Measurements from ENCODE around the gene OR8B4. TPM values are rescaled to one million over a fixed set of nuclear protein-coding genes. Genes with fewer than 3 reads are reported as not detected.

The OR8B4 gene
- total RNA-seq, 3 donors from 2014 or later: not detected

DNA sequence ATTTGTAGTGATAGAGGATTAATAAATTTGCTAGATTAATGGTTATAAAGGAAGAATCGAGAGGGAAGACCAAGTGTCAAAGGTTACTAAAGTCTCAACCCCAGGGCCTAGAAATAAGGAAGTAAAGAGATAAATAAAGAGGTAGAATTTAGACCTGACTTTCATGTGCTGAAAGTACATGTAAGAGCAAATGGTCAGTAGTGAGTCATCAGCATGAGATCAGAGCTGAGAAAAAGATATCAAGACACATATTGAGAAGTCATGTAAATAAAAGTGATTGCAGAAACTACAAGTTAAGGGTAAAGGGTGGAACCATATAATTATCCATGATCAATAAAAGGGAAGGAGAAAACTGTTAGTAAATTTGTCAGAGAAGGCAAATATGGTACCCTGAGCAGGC lies 22.2 kb upstream of the OR8B4 start:
- Histone ChIP-seq H3K4me3 (no peak overlapping the region), H3K4me1 (ENCODE audit: low read depth) (no peaks in the 10 kb centered on the region), H3K36me3 (ENCODE audit: low read depth) (no peaks in the 10 kb centered on the region), H3K9me3 (no peaks in the 10 kb centered on the region)
- intact Hi-C loops (cut with DNase I, micrococcal nuclease): no loop called here
- DNase-seq: no peak
- TF ChIP-seq, protein P1, sequence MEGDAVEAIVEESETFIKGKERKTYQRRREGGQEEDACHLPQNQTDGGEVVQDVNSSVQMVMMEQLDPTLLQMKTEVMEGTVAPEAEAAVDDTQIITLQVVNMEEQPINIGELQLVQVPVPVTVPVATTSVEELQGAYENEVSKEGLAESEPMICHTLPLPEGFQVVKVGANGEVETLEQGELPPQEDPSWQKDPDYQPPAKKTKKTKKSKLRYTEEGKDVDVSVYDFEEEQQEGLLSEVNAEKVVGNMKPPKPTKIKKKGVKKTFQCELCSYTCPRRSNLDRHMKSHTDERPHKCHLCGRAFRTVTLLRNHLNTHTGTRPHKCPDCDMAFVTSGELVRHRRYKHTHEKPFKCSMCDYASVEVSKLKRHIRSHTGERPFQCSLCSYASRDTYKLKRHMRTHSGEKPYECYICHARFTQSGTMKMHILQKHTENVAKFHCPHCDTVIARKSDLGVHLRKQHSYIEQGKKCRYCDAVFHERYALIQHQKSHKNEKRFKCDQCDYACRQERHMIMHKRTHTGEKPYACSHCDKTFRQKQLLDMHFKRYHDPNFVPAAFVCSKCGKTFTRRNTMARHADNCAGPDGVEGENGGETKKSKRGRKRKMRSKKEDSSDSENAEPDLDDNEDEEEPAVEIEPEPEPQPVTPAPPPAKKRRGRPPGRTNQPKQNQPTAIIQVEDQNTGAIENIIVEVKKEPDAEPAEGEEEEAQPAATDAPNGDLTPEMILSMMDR (IDR thresholded peaks at IDR 0.05): no peak
- ATAC-seq: no peak

DNA sequence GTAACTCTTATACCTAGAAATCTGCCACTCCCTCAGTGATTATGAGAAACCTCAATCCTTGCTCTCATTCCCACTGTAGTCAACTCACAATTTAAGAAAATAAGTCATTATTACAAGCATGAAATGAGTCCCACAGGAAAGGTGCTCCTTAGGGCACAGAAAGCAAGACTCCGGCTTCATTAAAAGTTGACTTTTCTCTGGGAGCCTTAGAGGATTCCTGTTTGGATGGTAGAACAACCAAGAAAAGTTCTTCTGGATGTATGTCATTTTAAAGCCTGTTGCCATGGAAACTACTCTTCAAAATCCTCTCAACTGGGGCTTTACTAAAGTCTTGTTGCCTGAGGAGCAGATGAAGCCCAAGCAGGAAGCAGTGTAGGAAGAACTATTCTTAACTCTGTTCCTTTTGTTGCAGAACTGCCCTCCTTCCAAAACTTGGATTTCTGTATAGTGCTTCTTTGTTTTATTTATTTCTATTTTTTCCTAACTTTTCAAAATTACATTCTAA lies 21.0 kb upstream of the OR8B4 start, which contains the start of gene OR8B8:
TSS of gene OR8B8 (minus strand) at position 51 of the 505 bp plus-strand sequence. CDS start 4,611 bp downstream, outside the sequence.
- no peak for ATAC-seq
- Histone ChIP-seq H3K4me1 (ENCODE audit: low read depth) (no peaks in the 10 kb centered on the region), H3K4me3 (no peak within 1 kb of the TSS), H3K9me3 (no peaks in the 10 kb centered on the region), H3K36me3 (ENCODE audit: low read depth) (no peaks in the 10 kb centered on the region)
- TF ChIP-seq, protein P1 (IDR thresholded peaks at IDR 0.05): no peak
- intact Hi-C loops (cut with DNase I, micrococcal nuclease): no loop called here
- no peak for DNase-seq

DNA sequence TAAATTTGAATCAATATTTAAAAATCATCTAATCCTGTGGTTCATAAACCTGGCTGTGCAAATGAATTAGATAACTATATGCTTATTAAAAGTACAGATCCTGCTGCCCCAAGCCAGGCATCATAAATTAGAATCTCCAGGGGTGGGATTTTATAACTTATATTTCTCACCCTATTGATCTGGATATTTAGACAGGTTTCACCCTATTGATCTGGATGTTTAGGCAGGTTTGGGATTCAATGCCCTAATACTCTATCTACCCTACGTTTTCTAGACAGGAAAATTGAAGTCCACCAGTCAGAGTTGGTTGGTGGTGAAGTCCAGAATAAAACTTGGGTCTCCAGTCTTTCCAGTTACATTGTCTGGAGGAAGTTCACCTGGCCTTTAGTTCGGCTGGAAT lies 18.2 kb upstream of the OR8B4 start:
- Histone ChIP-seq H3K4me1 (ENCODE audit: low read depth) (no peaks in the 10 kb centered on the region), H3K4me3 (no peak overlapping the region), H3K9me3 (no peaks in the 10 kb centered on the region), H3K36me3 (ENCODE audit: low read depth) (no peaks in the 10 kb centered on the region)
- DNase-seq: no peak
- no peak for ATAC-seq
- TF ChIP-seq, protein P1 (IDR thresholded peaks at IDR 0.05): no peak
- intact Hi-C loops (cut with DNase I, micrococcal nuclease): no loop called here

DNA sequence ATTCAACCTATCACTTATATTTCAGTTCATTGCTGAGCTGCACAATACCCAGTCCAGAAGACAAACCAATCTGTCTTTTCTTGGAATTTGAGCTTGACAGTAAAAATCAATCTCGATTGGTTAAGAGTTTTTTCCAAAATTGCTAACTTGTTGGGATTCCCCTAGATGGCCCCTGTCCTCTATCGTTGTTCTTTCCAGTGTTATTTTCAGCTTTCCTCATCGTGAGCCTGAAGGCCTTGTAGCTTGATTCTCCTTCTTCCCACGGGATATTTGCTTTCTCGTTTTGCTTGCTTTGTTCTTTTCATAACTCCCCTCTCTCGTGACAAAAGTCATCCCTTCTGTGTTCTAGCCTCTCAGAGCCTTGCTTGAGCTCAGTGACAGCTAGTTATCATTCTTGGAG lies 17.8 kb upstream of the OR8B4 start:
- intact Hi-C loops (cut with DNase I, micrococcal nuclease): no loop called here
- no peaks in the 10 kb centered on the region for H3K36me3 ChIP-seq (ENCODE audit: low read depth)

DNA sequence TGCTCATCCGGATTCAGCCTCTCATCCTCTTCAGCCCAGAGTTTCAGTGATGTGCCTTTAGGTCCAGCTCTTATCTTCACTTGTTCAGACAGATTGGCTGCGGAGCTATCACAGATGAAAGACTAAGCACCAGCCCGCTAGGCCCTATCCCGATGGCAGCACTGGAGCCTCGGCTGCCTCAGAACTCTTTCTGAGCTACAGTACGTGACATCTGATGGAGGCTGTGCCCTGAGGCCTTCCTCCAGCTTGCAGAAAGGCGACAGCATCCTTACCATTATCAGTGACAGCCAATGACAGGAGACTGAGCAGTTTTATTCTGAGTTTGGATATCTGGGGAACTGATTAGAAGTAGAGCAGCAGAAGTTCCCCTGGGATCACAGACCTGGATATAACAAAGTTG lies 16.8 kb upstream of the OR8B4 start:
- intact Hi-C loops (cut with DNase I, micrococcal nuclease): no loop called here
- Histone ChIP-seq H3K9me3 (no peaks in the 10 kb centered on the region), H3K4me3 (no peak overlapping the region), H3K36me3 (ENCODE audit: low read depth) (no peaks in the 10 kb centered on the region), H3K4me1 (ENCODE audit: low read depth) (no peaks in the 10 kb centered on the region)
- DNase-seq (no peak), ATAC-seq (no peak)
- TF ChIP-seq, protein P1 (IDR thresholded peaks at IDR 0.05): no peak

More for the DNA sequence above, 17.8 kb upstream of the OR8B4 start:
- no peak for ATAC-seq
- no peak for DNase-seq
- Histone ChIP-seq H3K4me1 (ENCODE audit: low read depth) (no peaks in the 10 kb centered on the region), H3K9me3 (no peaks in the 10 kb centered on the region), H3K4me3 (no peak overlapping the region)
- TF ChIP-seq, protein P1 (IDR thresholded peaks at IDR 0.05): no peak

DNA sequence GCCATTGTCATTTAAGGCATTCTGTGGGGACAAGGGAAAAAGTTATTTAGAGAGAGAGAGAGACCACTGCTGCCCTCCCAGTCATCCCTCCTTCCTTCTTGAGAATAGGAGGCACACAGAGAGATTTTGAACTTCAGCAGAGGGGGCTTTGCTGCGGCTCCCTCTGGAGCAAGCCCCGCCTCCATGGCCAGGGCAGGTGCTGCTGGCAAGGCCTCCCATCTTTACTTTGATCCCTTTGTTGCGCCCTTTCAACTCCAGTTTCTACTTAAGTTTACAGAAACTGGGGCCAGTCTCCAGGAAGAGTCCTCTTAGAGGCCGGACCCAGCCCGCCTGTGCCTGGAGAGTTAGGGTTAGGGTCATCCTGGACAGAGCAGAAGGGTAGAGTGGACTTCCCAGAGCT lies 16.4 kb upstream of the OR8B4 start:
- TF ChIP-seq, protein P1 (IDR thresholded peaks at IDR 0.05): no peak
- ATAC-seq (no peak), DNase-seq (no peak)
- Histone ChIP-seq H3K9me3 (no peaks in the 10 kb centered on the region), H3K4me1 (ENCODE audit: low read depth) (no peaks in the 10 kb centered on the region), H3K36me3 (ENCODE audit: low read depth) (no peaks in the 10 kb centered on the region), H3K4me3 (no peak overlapping the region)
- intact Hi-C loops (cut with DNase I, micrococcal nuclease): no loop called here

Data from mucosa of descending colon (tissue), 3 donors.